ENCODE data around the gene NIM1K.

- TF ChIP-seq CTCF (IDR thresholded peaks at IDR 0.05) (no peak), POLR2AphosphoS5 (IDR thresholded peaks at IDR 0.05; ENCODE audit: insufficient read depth in 1 of 2, low read depth in 1 of 2) (no peak), POLR2A (IDR thresholded peaks at IDR 0.05) (no peak)
These were observed 94.6 kb downstream of the NIM1K start for GRCh38 chr5:43286623-43287022.

All from vagina (tissue), 2 donors.